GM23248 (cell line): ENCODE results near the gene C9orf72. TPM values are rescaled to one million over a fixed set of nuclear protein-coding genes. Genes with fewer than 3 reads are reported as not detected.
"Not testable (repeated sequence)": the region's sequence is repeated elsewhere in the genome, so short reads cannot be mapped to it uniquely, and the experiment has no call there.

Experiments
- DNase-seq: peaks from one replicate; pipeline ENCODE4 v3.0.0-alpha.2; 2015
- H2AFZ ChIP-seq: fragments of 200-600 bp; sonication (generic); 2 replicates; pipeline ENCODE4 v1.6.1; 2016; ENCODE audit warnings: antibody characterized with exemption
- H3F3A ChIP-seq: fragments of 200-600 bp; sonication (generic); 2 replicates; pipeline ENCODE4 v1.6.1; 2016; ENCODE audit warnings: mild to moderate bottlenecking, antibody characterized with exemption, mixed run types; ENCODE audit not compliant: insufficient read depth
- H3K27ac ChIP-seq: fragments of 200-600 bp; sonication (generic); 2 replicates; pipeline ENCODE4 v1.5.1; 2016; ENCODE audit warnings: mild to moderate bottlenecking
- H3K27me3 ChIP-seq: fragments of 200-600 bp; sonication (generic); replicated peaks from 2 replicates; pipeline ENCODE4 v1.6.1; 2016; ENCODE audit warnings: mild to moderate bottlenecking; ENCODE audit not compliant: insufficient read depth
- H3K36me3 ChIP-seq: fragments of 200-600 bp; sonication (generic); 2 replicates; pipeline ENCODE4 v1.6.1; 2016; ENCODE audit warnings: low read depth, mild to moderate bottlenecking
- H3K4me1 ChIP-seq: fragments of 200-600 bp; sonication (generic); 2 replicates; pipeline ENCODE4 v1.6.1; 2016; ENCODE audit warnings: mild to moderate bottlenecking; ENCODE audit not compliant: insufficient read depth
- H3K4me2 ChIP-seq: fragments of 200-600 bp; sonication (generic); one replicate; pipeline ENCODE4 v1.6.1; 2016; ENCODE audit warnings: mild to moderate bottlenecking; ENCODE audit not compliant: unreplicated experiment
- H3K4me3 ChIP-seq: fragments of 200-600 bp; sonication (generic); 2 replicates; pipeline ENCODE4 v1.5.1; 2016; ENCODE audit warnings: mild to moderate bottlenecking
- H3K79me2 ChIP-seq: fragments of 200-600 bp; sonication (generic); 2 replicates; pipeline ENCODE4 v1.6.1; 2016; ENCODE audit warnings: mild to moderate bottlenecking; ENCODE audit not compliant: insufficient read depth
- H3K9ac ChIP-seq: fragments of 200-600 bp; sonication (generic); 2 replicates; pipeline ENCODE4 v1.6.1; 2016; ENCODE audit warnings: mild to moderate bottlenecking
- H3K9me2 ChIP-seq: fragments of 200-600 bp; sonication (generic); 2 replicates; pipeline ENCODE4 v1.6.1; 2016; ENCODE audit warnings: mixed run types, mild to moderate bottlenecking, moderate library complexity; ENCODE audit not compliant: insufficient read depth
- H3K9me3 ChIP-seq: fragments of 200-600 bp; sonication (generic); one replicate; pipeline ENCODE4 v1.6.1; 2017; ENCODE audit warnings: low read depth
- H4K20me1 ChIP-seq: fragments of 200-600 bp; sonication (generic); 2 replicates; pipeline ENCODE4 v1.6.0; 2016; ENCODE audit not compliant: insufficient read depth
- EZH2 ChIP-seq: fragments of 200-600 bp; sonication (generic); IDR thresholded peaks from 2 replicates; pipeline ENCODE4 v1.6.1; 2018; ENCODE audit warnings: antibody characterized with exemption, mild to moderate bottlenecking; ENCODE audit not compliant: insufficient read depth, poor library complexity, severe bottlenecking
- EZH2phosphoT487 ChIP-seq: fragments of 200-600 bp; sonication (generic); IDR thresholded peaks from 2 replicates; pipeline ENCODE4 v1.6.1; 2018; ENCODE audit warnings: antibody characterized with exemption, moderate library complexity, mild to moderate bottlenecking, low read depth; ENCODE audit not compliant: insufficient read depth
- WGBS, 2 experiments: methylation state at CpG; one replicate each; pipeline ENCODE4 v1.1.6; 2015 to 2017; ENCODE audit warnings: low lambda C conversion rate in 2 of 2, low coverage in 1 of 2; ENCODE audit errors: missing lambda C conversion rate in 2 of 2; 5-methylcytosine and 5-hydroxymethylcytosine counted together
- in situ Hi-C: fragments of 300-500 bp; cut with MboI; formaldehyde crosslinking; loops from 2 replicates; pipeline ENCODE4 v1.15.0; 2020
- polyA plus RNA-seq: library from polyadenylated mRNA; unstranded; fragments of >200 nt; fragmentation: Nextera tagmentation; extraction: Ambion mirVana; gene quantifications from 2 replicates; pipeline ENCODE4 v1.2.1, GENCODE V29; 2016
- total RNA-seq: library from RNA; depleted of rRNA; stranded (reverse); fragments of >200 nt; shearing (Covaris generic); gene quantifications from 2 replicates; pipeline ENCODE4 v1.2.3, GENCODE V29; 2014

The C9orf72 gene
- total and polyA plus RNA-seq, 2 experiments from 2014 or later, result 3.3 to 4.0 TPM

GRCh38 chr9:27614551-27614950, 41.3 kb upstream of the C9orf72 start:
- H3K4me1 ChIP-seq, result no peaks in the 10 kb centered on the region
- DNase-seq, result no peak
- no peak for TF ChIP-seq EZH2phosphoT487
- TF ChIP-seq EZH2, result no peak
- 57 to 58% methylated on average over 11 of the region's 11 CpGs for WGBS, 2 experiments
- no peaks in the 10 kb centered on the region for H4K20me1 ChIP-seq
- in situ Hi-C loops, result no loop called here
- H3F3A ChIP-seq, result no peaks in the 10 kb centered on the region
- no peak overlapping the region for H2AFZ ChIP-seq
- H3K27me3 ChIP-seq, result peaks cover 7% of the 10 kb centered on the region; the same call in 1 of the 2 replicates
- H3K9me2 ChIP-seq, result no peaks in the 10 kb centered on the region
- no peak overlapping the region for H3K9ac ChIP-seq
- no peak overlapping the region for H3K27ac ChIP-seq
- no peaks in the 10 kb centered on the region for H3K79me2 ChIP-seq
- H3K36me3 ChIP-seq, result no peaks in the 10 kb centered on the region
- no peaks in the 10 kb centered on the region for H3K9me3 ChIP-seq
- no peak overlapping the region for H3K4me2 ChIP-seq
- H3K4me3 ChIP-seq, result no peak overlapping the region

GRCh38 chr9:27612036-27612435, 38.8 kb upstream of the C9orf72 start:
- H3K27ac ChIP-seq, H3K4me3 ChIP-seq, H3K9ac ChIP-seq, H3F3A ChIP-seq, H2AFZ ChIP-seq, H3K79me2 ChIP-seq, H3K36me3 ChIP-seq, H4K20me1 ChIP-seq, H3K4me2 ChIP-seq, in situ Hi-C loops, H3K9me3 ChIP-seq, DNase-seq, H3K4me1 ChIP-seq, H3K9me2 ChIP-seq, H3K27me3 ChIP-seq: not testable (repeated sequence)
- 22 to 25% methylated on average over 4 of the region's 4 CpGs for WGBS, 2 experiments

GRCh38 chr9:27610622-27611021, 37.3 kb upstream of the C9orf72 start:
- no peak overlapping the region for H3K27ac ChIP-seq
- no peak overlapping the region for H3K9ac ChIP-seq
- H3K27me3 ChIP-seq, result 0 out of 2 replicates have a peak, but pooled peaks cover under 1% of the 10 kb centered on the region
- H3K36me3 ChIP-seq, result no peaks in the 10 kb centered on the region
- no peak overlapping the region for H2AFZ ChIP-seq
- H3K4me1 ChIP-seq, result no peaks in the 10 kb centered on the region
- H4K20me1 ChIP-seq, result no peaks in the 10 kb centered on the region
- H3K9me3 ChIP-seq, result no peaks in the 10 kb centered on the region
- no peaks in the 10 kb centered on the region for H3F3A ChIP-seq
- 65 to 73% methylated on average over 19 of the region's 19 CpGs for WGBS, 2 experiments
- H3K79me2 ChIP-seq, result no peaks in the 10 kb centered on the region
- in situ Hi-C loops, result no loop called here
- no peaks in the 10 kb centered on the region for H3K9me2 ChIP-seq
- no peak for TF ChIP-seq EZH2
- TF ChIP-seq EZH2phosphoT487, result no peak
- no peak overlapping the region for H3K4me3 ChIP-seq
- no peak overlapping the region for H3K4me2 ChIP-seq
- DNase-seq, result no peak

GRCh38 chr9:27602954-27603353, 29.7 kb upstream of the C9orf72 start:
- H3K27ac ChIP-seq, result no peak overlapping the region
- H3K27me3 ChIP-seq, result no peaks in the 10 kb centered on the region
- H3K9ac ChIP-seq, result no peak overlapping the region
- in situ Hi-C loops, result no loop called here
- no peak for TF ChIP-seq EZH2phosphoT487
- no peak for TF ChIP-seq EZH2
- H3K79me2 ChIP-seq, result no peaks in the 10 kb centered on the region
- H3K4me1 ChIP-seq, result no peaks in the 10 kb centered on the region
- H3F3A ChIP-seq, result no peaks in the 10 kb centered on the region
- H3K36me3 ChIP-seq, result no peaks in the 10 kb centered on the region
- no peak for DNase-seq
- H2AFZ ChIP-seq, result no peak overlapping the region
- WGBS, 2 experiments, result 27 to 45% methylated on average over 4 of the region's 4 CpGs
- H3K9me2 ChIP-seq, result no peaks in the 10 kb centered on the region
- no peaks in the 10 kb centered on the region for H3K9me3 ChIP-seq
- no peak overlapping the region for H3K4me2 ChIP-seq
- H3K4me3 ChIP-seq, result no peak overlapping the region
- H4K20me1 ChIP-seq, result no peaks in the 10 kb centered on the region
